Activated CD4-positive, alpha-beta T cell treated with anti-CD3 and anti-CD28 coated beads, Interleukin-2, Interleukin-4, amounts not matched to agents 100 ng/mL and 50 ng/mL, durations not matched to agents 16 hours and 8 hours (primary cell): ENCODE measurements around the gene PDCD11.
"Not testable (repeated sequence)": the region's sequence is repeated elsewhere in the genome, so short reads cannot be mapped to it uniquely, and the experiment has no call there.

Experiments used
- DNase-seq: peaks from one replicate; pipeline ENCODE4 v3.0.0-alpha.2; 2020; ENCODE audit warnings: low spot score

Gene PDCD11

DNA sequence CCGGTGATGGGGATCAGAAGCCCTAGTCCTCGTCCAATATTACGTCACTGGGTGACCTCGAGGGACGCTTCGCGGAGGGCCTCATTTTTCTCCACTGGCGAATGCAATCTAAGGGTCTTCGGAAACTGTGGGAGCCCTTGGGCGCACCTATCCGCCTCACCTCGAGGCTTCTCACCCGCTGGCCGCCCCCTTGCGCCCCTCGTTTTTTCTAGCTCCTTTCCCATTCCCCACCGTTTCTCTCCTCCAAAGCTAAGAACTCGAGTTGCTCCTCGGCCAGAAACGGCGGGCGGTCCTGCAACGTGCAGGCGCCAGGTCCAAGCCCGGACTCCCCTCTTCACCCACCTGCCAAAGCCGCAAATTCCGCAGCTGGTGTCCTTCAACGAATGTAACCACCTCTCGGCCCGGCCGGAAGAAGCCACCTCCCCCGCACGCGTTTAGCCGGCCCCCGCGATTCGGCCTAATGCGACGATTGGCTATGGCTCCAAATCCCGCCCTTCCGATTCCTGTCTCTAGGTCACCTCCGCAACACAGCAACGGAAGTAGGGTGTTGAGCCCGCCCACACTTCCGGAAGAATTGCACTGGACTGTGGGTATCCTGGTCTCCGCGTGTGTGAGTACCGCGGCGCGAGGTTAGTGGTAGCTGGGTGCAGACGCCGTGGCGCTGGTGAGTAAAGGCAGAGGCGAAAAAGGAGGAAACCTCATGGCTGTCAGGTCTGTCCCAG, at the start of gene PDCD11, which contains the start of gene ATP5MK:
Gene PDCD11, plus strand, starts transcription at position 560 of the 722 bp plus-strand sequence. CDS start 1,801 bp downstream, outside the sequence.
Gene ATP5MK, minus strand, starts transcription at position 409 of the 722 bp plus-strand sequence. CDS start 4,018 bp downstream, outside the sequence.
- DNase-seq = peak; percentile 99

DNA sequence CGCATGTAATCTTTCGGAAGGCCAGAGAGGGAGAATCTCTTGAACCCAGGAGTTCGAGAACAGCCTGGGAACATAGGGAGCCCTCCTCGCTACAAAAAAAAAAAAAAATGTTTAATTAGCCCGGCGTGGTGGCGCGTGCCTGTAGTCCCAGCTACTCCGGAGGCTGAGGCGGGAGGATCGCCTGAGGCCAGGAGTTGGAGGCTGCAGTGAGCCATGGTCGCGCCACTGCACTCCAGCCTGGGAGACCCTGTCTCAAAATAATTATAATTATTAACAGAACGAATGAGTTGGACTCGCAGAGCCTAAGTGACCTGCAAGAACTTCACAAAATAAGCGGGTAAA, 46.3 kb upstream of the PDCD11 start:
- DNase-seq = no peak

DNA sequence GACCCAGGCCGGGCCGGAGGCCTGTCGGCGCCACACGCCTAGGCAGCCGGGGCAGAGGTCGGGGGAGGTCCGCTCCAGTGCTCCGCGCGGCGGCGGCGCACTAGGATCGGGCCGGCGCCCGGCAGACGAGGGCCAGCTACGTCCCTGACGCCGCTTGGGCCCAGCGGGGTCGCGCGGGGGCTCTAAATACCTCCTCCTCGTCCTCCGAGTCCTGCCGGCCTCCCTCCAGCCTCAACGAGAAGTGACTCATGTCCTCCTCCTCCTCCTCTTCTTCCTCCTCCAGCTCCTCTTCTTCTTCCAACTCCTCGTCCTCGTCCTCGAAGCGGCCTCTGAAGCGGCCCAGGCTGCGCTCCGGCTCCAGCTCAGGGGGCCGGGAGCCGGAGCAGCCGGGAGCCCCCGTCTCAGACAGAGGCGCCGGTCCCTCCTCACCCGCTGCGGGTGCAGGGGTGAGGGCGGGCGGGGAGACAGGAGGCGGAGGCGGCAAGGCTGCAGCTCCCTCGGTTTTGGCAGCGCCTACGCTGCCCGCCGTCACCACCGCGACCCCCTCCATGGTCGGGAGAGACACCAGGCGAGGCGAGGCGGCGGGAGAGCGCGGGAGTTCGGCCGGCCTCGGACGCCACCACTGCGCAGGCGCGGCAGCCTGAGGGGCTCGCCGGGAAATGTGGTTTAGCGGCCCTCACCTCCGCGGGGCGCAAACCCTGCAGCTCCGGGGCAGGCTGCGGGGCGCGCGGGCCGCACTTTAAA, 45.7 kb upstream of the PDCD11 start, which contains the start of gene PCGF6:
Gene PCGF6, minus strand, starts transcription at position 624 of the 744 bp plus-strand sequence. Its CDS starts 74 bp downstream, at position 550.
- peak; percentile 83 for DNase-seq

DNA sequence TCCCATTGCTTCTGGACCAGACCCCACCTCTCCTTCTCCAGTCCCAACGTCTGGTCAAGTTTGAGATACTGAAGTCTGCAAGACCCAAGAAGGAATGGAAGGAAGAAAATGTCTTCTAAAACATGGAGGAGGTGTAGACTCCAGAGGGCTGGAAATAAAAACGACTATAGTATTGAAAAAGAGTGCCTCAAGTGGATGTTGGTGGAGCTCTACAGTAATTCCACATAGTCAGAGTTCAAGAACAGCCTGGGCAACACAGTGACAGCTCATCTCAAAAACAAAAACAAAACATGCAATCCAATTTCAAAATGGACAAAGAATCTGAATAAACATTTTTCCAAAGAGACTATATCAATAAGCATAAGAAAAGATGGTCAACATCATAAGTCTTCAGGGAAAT, 43.1 kb upstream of the PDCD11 start:
- DNase-seq = no peak

- DNase-seq = not testable (repeated sequence)
Measured at GRCh38 chr10:103354567-103354966, 41.9 kb upstream of the PDCD11 start.

DNA sequence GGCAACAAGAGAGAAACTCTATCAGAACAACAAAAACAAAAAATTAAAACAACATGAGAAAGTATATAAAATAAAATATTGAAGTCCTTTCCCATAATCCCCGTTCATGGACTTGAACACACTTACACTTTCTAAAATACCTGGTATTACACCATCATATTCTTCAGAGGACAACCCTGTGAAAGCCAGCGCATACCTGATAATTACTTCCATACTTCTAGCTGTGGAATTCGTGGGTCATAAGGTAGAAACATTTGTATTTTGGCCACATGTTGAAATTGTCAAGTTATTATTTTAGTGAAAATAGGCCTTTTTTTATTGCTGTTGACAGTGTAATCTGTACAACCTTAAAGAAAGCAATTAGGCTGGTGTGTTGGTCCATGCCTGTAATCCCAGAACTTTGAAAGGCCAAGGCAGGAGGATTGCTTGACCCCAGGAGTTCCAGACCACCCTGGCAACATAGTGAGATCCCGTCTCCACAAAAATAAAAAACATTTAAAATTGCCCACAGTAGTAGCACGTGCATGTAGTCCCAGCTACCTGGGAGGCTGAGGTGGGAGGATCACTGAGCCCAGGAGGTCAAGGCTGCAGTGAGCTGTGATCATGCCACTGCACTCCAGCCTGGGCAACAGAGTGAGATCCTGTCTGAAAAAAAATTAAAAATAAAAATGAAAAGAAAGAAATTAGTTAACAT, 40.4 kb upstream of the PDCD11 start:
- DNase-seq = no peak

DNA sequence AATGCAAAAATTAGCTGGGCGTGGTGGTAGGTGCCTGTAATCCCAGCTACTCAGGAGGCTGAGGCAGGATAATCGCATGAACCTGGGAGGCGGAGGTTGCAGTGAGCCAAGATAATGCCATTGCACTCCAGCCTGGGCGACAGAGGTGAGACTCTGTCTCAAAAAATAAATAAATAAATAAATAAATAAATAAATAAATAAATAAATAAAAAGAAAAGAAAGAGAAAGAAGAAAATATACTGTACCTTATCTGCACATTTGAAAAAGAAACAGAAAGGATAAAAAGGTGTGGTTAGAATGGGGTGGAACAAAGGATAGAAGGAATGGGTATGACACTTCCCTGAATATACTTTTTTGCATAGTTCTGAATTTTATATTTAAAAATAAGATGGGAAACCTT, 36.9 kb upstream of the PDCD11 start:
- DNase-seq = not testable (repeated sequence)

DNA sequence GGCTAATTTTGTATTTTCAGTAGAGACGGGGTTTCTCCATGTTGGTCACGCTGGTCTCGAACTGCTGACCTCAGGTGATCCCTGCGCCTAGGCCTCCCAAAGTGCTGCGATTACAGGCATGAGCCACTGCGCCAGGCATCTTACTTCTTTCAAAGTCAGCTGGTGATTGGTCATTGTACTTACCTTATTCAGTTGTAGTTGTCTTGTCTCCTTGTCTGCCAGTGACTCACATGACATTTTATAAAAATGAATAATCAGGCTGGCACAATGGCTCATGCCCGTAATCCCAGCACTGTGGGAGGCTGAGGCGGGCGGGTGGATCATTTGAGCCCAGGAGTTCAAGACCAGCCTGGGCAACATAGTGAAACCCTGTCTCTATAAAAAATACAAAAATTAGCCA, 35.6 kb upstream of the PDCD11 start:
- DNase-seq = not testable (repeated sequence)

- DNase-seq = no peak
Measured at GRCh38 chr10:103367379-103367781, 29.0 kb upstream of the PDCD11 start.

GRCh38 chr10:103367782-103368518, 28.5 kb upstream of the PDCD11 start, which contains the start of gene TAF5:
TAF5 (plus strand) TSS chr10:103367976; CDS start chr10:103367990, 14 bp downstream.
- DNase-seq = peak; percentile 96

DNA sequence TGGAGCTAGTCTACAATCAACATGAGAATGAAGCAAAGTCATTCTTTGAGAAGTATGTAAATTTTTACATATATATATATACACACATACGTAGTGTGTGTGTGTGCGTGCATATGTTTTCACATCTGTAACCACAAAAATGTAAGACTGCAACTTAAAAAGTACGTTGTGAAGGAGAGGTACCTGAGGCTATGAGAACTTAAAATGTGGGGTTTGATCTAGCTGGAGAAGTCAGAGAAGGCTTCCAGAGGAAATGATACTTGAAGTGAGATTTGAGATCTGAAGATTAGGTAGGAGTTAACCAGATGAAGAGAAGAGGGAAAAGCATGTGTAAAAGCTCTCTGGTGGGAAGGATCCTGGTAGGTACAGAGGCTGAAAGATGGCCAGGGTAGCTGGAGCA, 22.9 kb upstream of the PDCD11 start:
- DNase-seq = no peak

DNA sequence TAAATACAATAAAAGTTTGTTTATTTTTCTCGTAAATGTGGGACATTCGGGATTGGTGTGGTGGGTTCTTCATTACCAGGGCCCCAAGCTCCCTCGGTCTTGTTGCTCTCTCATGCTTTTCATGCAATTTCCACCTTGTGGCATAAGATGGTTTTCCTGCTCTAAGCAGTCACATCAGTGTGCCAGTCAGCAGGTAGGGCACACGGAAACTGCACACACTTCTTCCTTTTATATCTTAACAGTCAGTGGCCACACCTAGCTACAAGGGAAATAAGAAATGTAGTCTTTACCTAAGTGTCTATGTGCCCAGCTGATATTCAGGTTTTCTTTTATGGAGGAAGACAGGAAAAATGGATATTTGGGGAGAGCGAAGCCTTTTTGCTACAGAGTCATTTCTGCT, 22.2 kb upstream of the PDCD11 start:
- no peak for DNase-seq

DNA sequence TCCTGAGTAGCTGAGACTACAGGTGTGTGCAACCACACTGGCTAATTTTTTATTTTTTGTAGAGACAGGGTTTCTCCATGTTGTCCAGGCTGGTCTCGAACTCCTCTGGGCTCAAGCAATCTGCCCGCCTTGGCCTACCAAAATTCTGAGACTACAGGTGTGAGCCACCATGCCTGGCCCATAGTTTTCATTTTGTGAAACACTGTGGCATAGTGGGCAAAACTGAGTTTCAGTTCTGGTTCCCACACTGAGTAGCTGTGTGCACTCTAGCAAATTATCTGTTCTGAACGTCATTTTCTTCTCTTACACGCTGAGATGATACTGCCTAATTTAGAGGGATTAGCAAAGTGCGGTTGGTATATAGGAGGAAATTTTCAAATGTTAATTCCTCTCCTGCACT, 13.7 kb upstream of the PDCD11 start:
- DNase-seq = no peak

DNA sequence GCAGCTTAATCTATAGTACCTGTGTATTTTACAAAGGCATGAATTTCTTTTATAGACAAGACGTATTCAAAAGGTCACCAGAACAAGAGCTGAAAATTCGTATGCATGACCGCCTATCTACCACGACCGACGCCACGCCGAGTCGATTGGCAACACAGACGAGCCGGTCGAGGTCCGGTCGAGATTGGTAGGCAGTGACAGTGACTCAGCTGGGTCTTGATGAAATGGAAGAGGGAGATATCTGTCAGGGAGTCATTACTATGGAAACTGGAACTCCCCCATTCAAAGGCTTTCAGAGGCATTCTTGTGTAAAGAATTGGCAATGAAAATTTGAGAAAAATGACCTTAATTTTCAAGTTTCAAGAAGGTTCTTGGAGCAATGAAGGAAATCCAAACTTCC, 2.2 kb upstream of the PDCD11 start:
- DNase-seq = no peak

- no peak for DNase-seq
Measured at GRCh38 chr10:103395754-103396066, 716 bp upstream of the PDCD11 start.

GRCh38 chr10:103396789-103397087, 312 bp downstream of the PDCD11 start:
- DNase-seq = no peak

DNA sequence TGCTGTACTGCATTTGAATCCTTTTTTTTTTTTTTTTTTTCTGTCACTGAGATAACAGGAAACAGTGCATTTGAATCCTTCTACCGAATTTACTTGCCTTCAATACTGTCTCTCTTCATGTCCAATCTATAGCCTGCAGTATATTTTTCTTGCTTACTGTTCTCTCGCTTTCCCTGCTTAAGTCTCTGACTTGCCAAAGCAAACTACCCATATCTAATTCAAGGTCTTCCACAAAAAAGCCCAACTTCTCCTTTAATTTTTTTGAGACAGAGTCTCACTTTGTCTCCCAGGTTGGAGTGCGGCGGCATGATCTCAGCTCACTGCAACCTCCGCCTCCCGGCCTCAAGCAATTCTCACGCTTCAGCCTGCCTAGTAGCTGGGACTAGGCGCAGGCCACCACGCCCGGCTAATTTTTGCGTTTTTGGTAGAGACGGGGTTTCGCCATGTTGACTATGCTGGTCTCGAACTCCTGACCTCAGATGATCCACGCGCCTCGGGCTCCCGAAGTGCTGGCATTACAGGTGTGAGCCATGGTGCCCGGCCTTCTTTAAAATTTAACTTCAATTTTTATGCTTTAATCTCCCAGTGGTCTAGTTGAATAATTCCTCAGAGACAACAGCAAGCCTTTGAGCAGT, 882 bp downstream of the PDCD11 start:
- no peak for DNase-seq

DNA sequence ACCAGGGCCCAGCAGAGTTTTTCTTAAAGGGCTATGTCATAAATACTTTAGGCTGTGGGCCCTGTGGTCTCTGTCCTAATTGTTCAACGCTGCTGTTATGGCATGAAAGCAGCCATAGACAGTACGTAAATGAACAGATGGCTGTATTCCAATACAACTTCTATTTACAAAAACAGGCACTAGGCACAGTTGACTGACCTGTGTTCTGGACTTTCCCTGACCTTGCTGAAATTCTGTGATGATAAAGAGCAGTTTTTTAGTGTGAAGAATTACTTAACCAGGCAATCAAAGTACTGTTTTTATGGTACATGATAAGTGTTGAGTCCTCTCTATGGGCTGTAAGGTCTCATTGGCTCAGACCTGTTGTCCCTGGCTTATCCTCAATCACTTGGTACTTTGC, 17.1 kb downstream of the PDCD11 start:
- no peak for DNase-seq

DNA sequence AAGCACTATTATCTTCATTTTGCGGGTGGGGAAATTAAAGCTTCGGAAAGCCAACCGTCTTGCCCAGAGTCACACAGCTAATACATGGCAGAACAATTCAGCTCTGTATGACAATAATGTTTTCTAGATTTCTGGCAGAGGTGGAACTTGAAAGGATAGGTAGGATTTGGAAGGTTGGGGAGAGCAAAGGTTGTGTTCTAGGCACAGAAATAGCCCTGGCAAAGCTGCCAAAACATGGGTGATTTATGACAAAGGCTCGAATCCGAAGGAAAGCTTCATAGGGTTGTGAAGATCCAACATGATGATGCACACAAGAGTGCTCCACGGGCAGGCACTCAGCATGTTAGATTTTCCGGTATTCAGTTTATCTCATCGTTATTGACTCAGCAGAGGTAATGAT, 19.2 kb downstream of the PDCD11 start:
- DNase-seq = no peak

DNA sequence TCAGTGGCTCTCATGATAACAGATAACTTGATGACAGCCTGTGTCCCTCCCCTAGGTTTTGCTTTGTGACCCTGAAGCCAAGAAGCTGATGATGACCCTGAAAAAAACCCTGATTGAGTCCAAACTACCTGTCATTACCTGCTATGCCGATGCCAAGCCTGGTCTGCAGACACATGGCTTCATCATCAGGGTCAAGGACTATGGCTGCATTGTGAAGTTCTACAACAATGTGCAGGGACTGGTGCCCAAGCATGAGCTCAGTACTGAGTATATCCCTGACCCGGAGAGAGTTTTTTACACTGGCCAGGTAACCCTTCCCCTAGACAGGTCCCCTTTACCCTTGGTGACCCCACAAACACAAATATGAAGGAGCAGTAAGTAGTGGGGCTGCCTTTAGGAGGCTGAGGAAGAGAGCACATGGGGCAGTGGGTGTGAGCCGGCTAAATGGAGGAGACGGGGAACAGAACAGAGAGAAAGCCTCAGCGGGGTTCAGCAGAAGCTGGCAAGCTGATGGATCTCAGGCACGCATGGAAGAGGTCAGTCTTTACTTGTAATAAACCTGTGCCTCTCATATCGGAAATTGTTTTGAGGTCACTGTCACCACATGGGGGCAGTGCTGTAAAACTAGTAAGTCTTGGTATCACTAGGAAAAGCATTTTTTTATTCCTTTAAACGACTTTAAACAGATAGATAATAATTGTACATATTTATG, 20.2 kb downstream of the PDCD11 start:
- peak; percentile 50 for DNase-seq

DNA sequence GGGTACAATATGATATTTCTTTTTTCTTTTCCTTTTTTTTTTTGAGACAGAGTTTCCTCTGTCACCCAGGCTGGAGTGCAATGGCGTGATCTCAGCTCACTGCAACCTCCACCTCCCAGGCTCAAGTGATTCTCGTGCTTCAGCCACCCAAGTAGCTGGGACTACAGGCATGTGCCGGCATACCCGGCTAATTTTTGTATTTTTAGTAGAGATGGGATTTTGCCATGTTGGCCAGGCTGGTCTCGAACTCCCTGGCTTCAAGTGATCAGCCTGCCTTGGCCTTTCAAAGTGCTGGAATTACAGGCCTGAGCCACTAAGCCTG, 20.7 kb downstream of the PDCD11 start:
- DNase-seq = not testable (repeated sequence)
